ENCODE measurements around the gene FOXJ3.

GRCh38 chr1:42221456-42221855, 113.6 kb downstream of the FOXJ3 start:
- TF ChIP-seq CTCF (IDR thresholded peaks at IDR 0.05; ENCODE audit: insufficient read depth, low read length, poor library complexity, severe bottlenecking) (no peak), EZH2phosphoT487 (conservative IDR thresholded peaks at IDR 0.05; ENCODE audit: low read length) (no peak)

Measured in SU-DHL-6 (cell line).